Right ventricle myocardium superior (tissue), 1 donor: ENCODE data around the gene SERINC2. TPM values are rescaled to one million over a fixed set of nuclear protein-coding genes. Genes with fewer than 3 reads are reported as not detected.
"Not testable (repeated sequence)": the region's sequence is repeated elsewhere in the genome, so short reads cannot be mapped to it uniquely, and the experiment has no call there.

ENCODE experiments used
- ATAC-seq: fragments of 200-7000 bp; cut with Tn5 transposase; one replicate; pipeline ENCODE4 v1.9.1; 2020; ENCODE audit warnings: mild to moderate bottlenecking; ENCODE audit not compliant: poor library complexity
- DNase-seq: peaks from one replicate; pipeline ENCODE4 v3.0.0-alpha.2; 2020
- intact Hi-C: fragments of 100-400 bp; cut with DNase I; formaldehyde crosslinking; loops from one replicate; pipeline ENCODE4 v1.11.2; 2022
- total RNA-seq: library from RNA; stranded (reverse); fragmentation: NEBNext Ultra II Directional; extraction: Animal tissue kit (Norgen Biotek cat#: 25700); gene quantifications from one replicate; pipeline ENCODE4 v1.2.1, GENCODE V29; 2021
- donor health status: DM: no; HTN: yes; CAD: no; lungs with severe emphysema.

The SERINC2 gene
- total RNA-seq, 1 donor from 2014 or later = 1.5 TPM

- intact Hi-C loops = no loop called here
- DNase-seq (no peak), ATAC-seq (no peak)
These were observed 12.5 kb downstream of the SERINC2 start for GRCh38 chr1:31425301-31426081.

- intact Hi-C loops = no loop called here
- ATAC-seq (no peak), DNase-seq (no peak)
These were observed 13.4 kb downstream of the SERINC2 start for GRCh38 chr1:31426249-31426922.

- intact Hi-C loops = no loop called here
- no peak for DNase-seq
- ATAC-seq = no peak
These were observed 14.3 kb downstream of the SERINC2 start for GRCh38 chr1:31427322-31427721.

GRCh38 chr1:31428436-31429221 is 15.6 kb downstream of the SERINC2 start:
- intact Hi-C loops = no loop called here

GRCh38 chr1:31429583-31429982 is 16.6 kb downstream of the SERINC2 start:
- ATAC-seq (no peak), DNase-seq (no peak)
- intact Hi-C loops = no loop called here

More at GRCh38 chr1:31428436-31429221, 15.6 kb downstream of the SERINC2 start:
- no peak for ATAC-seq
- no peak for DNase-seq

- DNase-seq (peak; percentile 62), ATAC-seq (peak; percentile 73)
- intact Hi-C loops = not testable (repeated sequence)
These were observed 18.6 kb downstream of the SERINC2 start for GRCh38 chr1:31431351-31432257.

- ATAC-seq = no peak
- DNase-seq = no peak
These were observed 19.8 kb downstream of the SERINC2 start for GRCh38 chr1:31432592-31433395.

GRCh38 chr1:31433396-31433930 is 20.4 kb downstream of the SERINC2 start:
- ATAC-seq = no peak
- intact Hi-C loops = no loop called here
- DNase-seq = no peak

More at GRCh38 chr1:31432592-31433395, 19.8 kb downstream of the SERINC2 start:
- intact Hi-C loops = no loop called here

- DNase-seq (no peak), ATAC-seq (no peak)
- intact Hi-C loops = no loop called here
These were observed 21.3 kb downstream of the SERINC2 start for GRCh38 chr1:31434101-31434871.

GRCh38 chr1:31434979-31435378 is 22.0 kb downstream of the SERINC2 start:
- ATAC-seq (no peak), DNase-seq (no peak)
- intact Hi-C loops = no loop called here

GRCh38 chr1:31435471-31436409 is 22.7 kb downstream of the SERINC2 start:
- no peak for ATAC-seq
- DNase-seq = no peak
- intact Hi-C loops = no loop called here

GRCh38 chr1:31436596-31437432 is 23.8 kb downstream of the SERINC2 start:
- DNase-seq (no peak), ATAC-seq (no peak)
- intact Hi-C loops = no loop called here

GRCh38 chr1:31437433-31438037 is 24.5 kb downstream of the SERINC2 start:
- DNase-seq = no peak
- intact Hi-C loops = no loop called here
- ATAC-seq = no peak

GRCh38 chr1:31439276-31439675 is 26.3 kb downstream of the SERINC2 start:
- intact Hi-C loops = no loop called here
- ATAC-seq = no peak
- DNase-seq = no peak
